HepG2 (cell line): Measurements from ENCODE around the gene SERPINA3. TPM values are rescaled to one million over a fixed set of nuclear protein-coding genes. Genes with fewer than 3 reads are reported as not detected.

Experiments used
- EHMT2 ChIP-seq: fragments of 200-600 bp; sonication (generic); IDR thresholded peaks from 2 replicates; pipeline ENCODE4 v1.7.0; 2017; ENCODE audit warnings: antibody characterized with exemption, low read depth, low read length, borderline replicate concordance
- POGZ ChIP-seq: sonication (generic); formaldehyde crosslinking; IDR thresholded peaks from 2 replicates; pipeline ENCODE4 v1.4.0; 2020; ENCODE audit warnings: mild to moderate bottlenecking, missing genetic modification reagents
- RCOR2 ChIP-seq: IDR thresholded peaks from 2 replicates; pipeline ENCODE4 v1.6.1; 2016; ENCODE audit warnings: missing biosample characterization, missing genetic modification reagents
- YEATS4 ChIP-seq: sonication (generic); formaldehyde crosslinking; IDR thresholded peaks from 2 replicates; pipeline ENCODE4 v1.4.0; 2020; ENCODE audit warnings: missing genetic modification reagents, borderline replicate concordance
- ZFP90 ChIP-seq: sonication (generic); formaldehyde crosslinking; IDR thresholded peaks from 2 replicates; pipeline ENCODE4 v1.8.0; 2022; ENCODE audit warnings: missing genetic modification reagents, mild to moderate bottlenecking, inconsistent platforms, borderline replicate concordance
- ZKSCAN8 ChIP-seq: IDR thresholded peaks from 2 replicates; pipeline ENCODE4 v1.6.1; 2016; ENCODE audit warnings: borderline replicate concordance, missing genetic modification reagents, missing compliant biosample characterization
- ZMYM3 ChIP-seq: sonication (generic); formaldehyde crosslinking; IDR thresholded peaks from 2 replicates; pipeline ENCODE4 v1.5.1; 2020; ENCODE audit warnings: mild to moderate bottlenecking, missing genetic modification reagents
- ZNF30 ChIP-seq: sonication (generic); formaldehyde crosslinking; IDR thresholded peaks from 2 replicates; pipeline ENCODE4 v1.5.0; 2020; ENCODE audit warnings: mild to moderate bottlenecking, missing genetic modification reagents
- ZNF335 ChIP-seq: sonication (generic); formaldehyde crosslinking; IDR thresholded peaks from 2 replicates; pipeline ENCODE4 v1.4.0; 2020; ENCODE audit warnings: missing genetic modification reagents
- ZNF709 ChIP-seq: sonication (generic); formaldehyde crosslinking; IDR thresholded peaks from 2 replicates; pipeline ENCODE4 v1.5.0; 2020; ENCODE audit warnings: mild to moderate bottlenecking, missing genetic modification reagents
- ZNF747 ChIP-seq: sonication (generic); formaldehyde crosslinking; IDR thresholded peaks from 2 replicates; pipeline ENCODE4 v1.8.1; 2023; ENCODE audit warnings: missing genetic modification reagents, mild to moderate bottlenecking, borderline replicate concordance
- ZZZ3 ChIP-seq: sonication (generic); formaldehyde crosslinking; IDR thresholded peaks from 2 replicates; pipeline ENCODE4 v1.4.0; 2020; ENCODE audit warnings: missing genetic modification reagents, mild to moderate bottlenecking, borderline replicate concordance
- polyA plus RNA-seq, 8 experiments: library from polyadenylated mRNA; depleted of rRNA in 3 of 8; stranded (reverse) in 7 of 8; unstranded in 1 of 8; fragments of >200 nt; fragmentation: Illumina TruSeq in 4 of 8; extraction: Trizol in 4 of 8; gene quantifications; 2 replicates each; pipeline versions ENCODE4 v1.2.1 to v1.2.3, GENCODE V29; 2011 to 2016; ENCODE audit warnings: low read depth in 4 of 8, missing spikeins in 1 of 8, mixed read lengths in 1 of 8; ENCODE audit not compliant: insufficient read depth in 1 of 8
- total RNA-seq, 5 experiments: library from RNA; depleted of rRNA; stranded (reverse); fragments of >200 nt; fragmentation: Illumina TruSeq; extraction: Trizol; gene quantifications; 2 replicates each; pipeline ENCODE4 v1.2.3, GENCODE V29; 2016; ENCODE audit warnings: low read depth in 1 of 5
- TF ChIP-seq, protein P1 (sequence below): sonication (generic); IDR thresholded peaks from 2 replicates; pipeline ENCODE4 v1.6.1; 2016; ENCODE audit warnings: low read depth, borderline replicate concordance
- TF ChIP-seq, protein P2 (sequence below): sonication (generic); formaldehyde crosslinking; IDR thresholded peaks from 2 replicates; pipeline ENCODE4 v1.5.1; 2020; ENCODE audit warnings: mild to moderate bottlenecking, missing genetic modification reagents, moderate library complexity
- TF ChIP-seq, protein P3 (sequence below): sonication (generic); formaldehyde crosslinking; IDR thresholded peaks from 2 replicates; pipeline ENCODE4 v1.8.1; 2023; ENCODE audit warnings: mild to moderate bottlenecking, missing genetic modification reagents
- TF ChIP-seq, protein P4 (sequence below): IDR thresholded peaks from 2 replicates; pipeline ENCODE4 v1.6.1; 2016; ENCODE audit warnings: low read depth, missing genetic modification reagents, missing compliant biosample characterization
- TF ChIP-seq, protein P5 (sequence below): sonication (generic); formaldehyde crosslinking; IDR thresholded peaks from 2 replicates; pipeline ENCODE4 v1.5.0; 2020; ENCODE audit warnings: missing genetic modification reagents, mild to moderate bottlenecking, borderline replicate concordance
- TF ChIP-seq, protein P6 (sequence below): sonication (generic); formaldehyde crosslinking; IDR thresholded peaks from 2 replicates; pipeline ENCODE4 v1.4.0; 2020; ENCODE audit warnings: mild to moderate bottlenecking, missing genetic modification reagents

SERPINA3 gene
- total and polyA plus RNA-seq, 2 of the 13 experiments (the other 11 are each of a cell fraction or from before 2014, with no cell fraction given): 825 to 2,200 TPM

DNA sequence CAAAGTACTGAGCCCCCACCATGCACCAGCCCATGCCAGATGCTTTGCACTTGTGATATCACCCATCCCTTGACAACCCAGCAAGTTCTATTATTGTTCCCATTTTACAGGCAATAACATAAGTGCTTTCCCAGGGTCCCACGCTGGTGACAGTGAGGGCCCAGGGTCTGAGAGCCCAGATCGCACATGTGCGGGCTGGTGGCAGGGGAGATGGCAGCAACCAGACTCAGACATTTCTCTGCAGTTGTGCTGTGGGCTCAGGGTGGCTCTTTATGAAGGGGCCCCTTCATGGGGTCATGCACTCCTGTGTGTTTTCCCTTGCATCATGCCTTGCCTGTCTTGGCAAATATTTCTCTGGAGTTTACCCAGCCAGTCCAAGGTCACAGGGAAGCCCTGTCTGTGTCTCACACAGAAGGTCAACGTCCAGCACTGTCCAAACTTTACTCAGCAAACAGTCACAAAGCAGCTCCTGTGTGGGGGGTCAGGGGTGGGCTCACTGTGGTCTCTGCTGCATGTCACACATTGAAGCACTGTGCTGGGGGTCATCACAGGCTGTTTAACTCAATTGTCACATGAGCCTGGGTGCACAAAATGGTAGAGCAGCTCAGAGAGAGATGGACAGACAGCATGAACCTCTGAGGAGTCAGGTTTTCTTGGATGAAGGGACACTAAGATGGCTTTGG is 18.3 kb upstream of the SERPINA3 start (continued):
- TF ChIP-seq, protein P1, sequence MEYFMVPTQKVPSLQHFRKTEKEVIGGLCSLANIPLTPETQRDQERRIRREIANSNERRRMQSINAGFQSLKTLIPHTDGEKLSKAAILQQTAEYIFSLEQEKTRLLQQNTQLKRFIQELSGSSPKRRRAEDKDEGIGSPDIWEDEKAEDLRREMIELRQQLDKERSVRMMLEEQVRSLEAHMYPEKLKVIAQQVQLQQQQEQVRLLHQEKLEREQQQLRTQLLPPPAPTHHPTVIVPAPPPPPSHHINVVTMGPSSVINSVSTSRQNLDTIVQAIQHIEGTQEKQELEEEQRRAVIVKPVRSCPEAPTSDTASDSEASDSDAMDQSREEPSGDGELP: peak; percentile 94; the same call in 1 of the 2 replicates
- TF ChIP-seq RCOR2 (CRISPR knock-in tag) (peak; percentile 97), ZNF747 (peak; percentile 62; the same call in 1 of the 2 replicates), YEATS4 (CRISPR knock-in tag) (peak; percentile 91), ZNF335 (peak; percentile 92; the same call in 1 of the 2 replicates), ZMYM3 (peak; percentile 92), ZFP90 (peak; percentile 74; the same call in 1 of the 2 replicates), ZKSCAN8 (0 out of 2 replicates have a peak, but pooled peaks have one; percentile 92), EHMT2 (no peak; the same call in 1 of the 2 replicates), ZNF30 (CRISPR knock-in tag) (no peak), ZNF709 (CRISPR knock-in tag) (peak; percentile 67; the same call in 1 of the 2 replicates), POGZ (CRISPR knock-in tag) (peak; percentile 88), ZZZ3 (peak; percentile 85; the same call in 1 of the 2 replicates)
- TF ChIP-seq, protein P2, sequence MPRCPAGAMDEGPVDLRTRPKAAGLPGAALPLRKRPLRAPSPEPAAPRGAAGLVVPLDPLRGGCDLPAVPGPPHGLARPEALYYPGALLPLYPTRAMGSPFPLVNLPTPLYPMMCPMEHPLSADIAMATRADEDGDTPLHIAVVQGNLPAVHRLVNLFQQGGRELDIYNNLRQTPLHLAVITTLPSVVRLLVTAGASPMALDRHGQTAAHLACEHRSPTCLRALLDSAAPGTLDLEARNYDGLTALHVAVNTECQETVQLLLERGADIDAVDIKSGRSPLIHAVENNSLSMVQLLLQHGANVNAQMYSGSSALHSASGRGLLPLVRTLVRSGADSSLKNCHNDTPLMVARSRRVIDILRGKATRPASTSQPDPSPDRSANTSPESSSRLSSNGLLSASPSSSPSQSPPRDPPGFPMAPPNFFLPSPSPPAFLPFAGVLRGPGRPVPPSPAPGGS (CRISPR knock-in tag): peak; percentile 84; the same call in 1 of the 2 replicates
- TF ChIP-seq, protein P3, sequence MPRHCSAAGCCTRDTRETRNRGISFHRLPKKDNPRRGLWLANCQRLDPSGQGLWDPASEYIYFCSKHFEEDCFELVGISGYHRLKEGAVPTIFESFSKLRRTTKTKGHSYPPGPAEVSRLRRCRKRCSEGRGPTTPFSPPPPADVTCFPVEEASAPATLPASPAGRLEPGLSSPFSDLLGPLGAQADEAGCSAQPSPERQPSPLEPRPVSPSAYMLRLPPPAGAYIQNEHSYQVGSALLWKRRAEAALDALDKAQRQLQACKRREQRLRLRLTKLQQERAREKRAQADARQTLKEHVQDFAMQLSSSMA (CRISPR knock-in tag): 0 out of 2 replicates have a peak, but pooled peaks have one; percentile 56
- TF ChIP-seq, protein P4, sequence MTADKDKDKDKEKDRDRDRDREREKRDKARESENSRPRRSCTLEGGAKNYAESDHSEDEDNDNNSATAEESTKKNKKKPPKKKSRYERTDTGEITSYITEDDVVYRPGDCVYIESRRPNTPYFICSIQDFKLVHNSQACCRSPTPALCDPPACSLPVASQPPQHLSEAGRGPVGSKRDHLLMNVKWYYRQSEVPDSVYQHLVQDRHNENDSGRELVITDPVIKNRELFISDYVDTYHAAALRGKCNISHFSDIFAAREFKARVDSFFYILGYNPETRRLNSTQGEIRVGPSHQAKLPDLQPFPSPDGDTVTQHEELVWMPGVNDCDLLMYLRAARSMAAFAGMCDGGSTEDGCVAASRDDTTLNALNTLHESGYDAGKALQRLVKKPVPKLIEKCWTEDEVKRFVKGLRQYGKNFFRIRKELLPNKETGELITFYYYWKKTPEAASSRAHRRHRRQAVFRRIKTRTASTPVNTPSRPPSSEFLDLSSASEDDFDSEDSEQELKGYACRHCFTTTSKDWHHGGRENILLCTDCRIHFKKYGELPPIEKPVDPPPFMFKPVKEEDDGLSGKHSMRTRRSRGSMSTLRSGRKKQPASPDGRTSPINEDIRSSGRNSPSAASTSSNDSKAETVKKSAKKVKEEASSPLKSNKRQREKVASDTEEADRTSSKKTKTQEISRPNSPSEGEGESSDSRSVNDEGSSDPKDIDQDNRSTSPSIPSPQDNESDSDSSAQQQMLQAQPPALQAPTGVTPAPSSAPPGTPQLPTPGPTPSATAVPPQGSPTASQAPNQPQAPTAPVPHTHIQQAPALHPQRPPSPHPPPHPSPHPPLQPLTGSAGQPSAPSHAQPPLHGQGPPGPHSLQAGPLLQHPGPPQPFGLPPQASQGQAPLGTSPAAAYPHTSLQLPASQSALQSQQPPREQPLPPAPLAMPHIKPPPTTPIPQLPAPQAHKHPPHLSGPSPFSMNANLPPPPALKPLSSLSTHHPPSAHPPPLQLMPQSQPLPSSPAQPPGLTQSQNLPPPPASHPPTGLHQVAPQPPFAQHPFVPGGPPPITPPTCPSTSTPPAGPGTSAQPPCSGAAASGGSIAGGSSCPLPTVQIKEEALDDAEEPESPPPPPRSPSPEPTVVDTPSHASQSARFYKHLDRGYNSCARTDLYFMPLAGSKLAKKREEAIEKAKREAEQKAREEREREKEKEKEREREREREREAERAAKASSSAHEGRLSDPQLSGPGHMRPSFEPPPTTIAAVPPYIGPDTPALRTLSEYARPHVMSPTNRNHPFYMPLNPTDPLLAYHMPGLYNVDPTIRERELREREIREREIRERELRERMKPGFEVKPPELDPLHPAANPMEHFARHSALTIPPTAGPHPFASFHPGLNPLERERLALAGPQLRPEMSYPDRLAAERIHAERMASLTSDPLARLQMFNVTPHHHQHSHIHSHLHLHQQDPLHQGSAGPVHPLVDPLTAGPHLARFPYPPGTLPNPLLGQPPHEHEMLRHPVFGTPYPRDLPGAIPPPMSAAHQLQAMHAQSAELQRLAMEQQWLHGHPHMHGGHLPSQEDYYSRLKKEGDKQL (CRISPR knock-in tag): peak; percentile 99
- TF ChIP-seq, protein P5, sequence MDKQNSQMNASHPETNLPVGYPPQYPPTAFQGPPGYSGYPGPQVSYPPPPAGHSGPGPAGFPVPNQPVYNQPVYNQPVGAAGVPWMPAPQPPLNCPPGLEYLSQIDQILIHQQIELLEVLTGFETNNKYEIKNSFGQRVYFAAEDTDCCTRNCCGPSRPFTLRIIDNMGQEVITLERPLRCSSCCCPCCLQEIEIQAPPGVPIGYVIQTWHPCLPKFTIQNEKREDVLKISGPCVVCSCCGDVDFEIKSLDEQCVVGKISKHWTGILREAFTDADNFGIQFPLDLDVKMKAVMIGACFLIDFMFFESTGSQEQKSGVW: no peak
- TF ChIP-seq, protein P6, sequence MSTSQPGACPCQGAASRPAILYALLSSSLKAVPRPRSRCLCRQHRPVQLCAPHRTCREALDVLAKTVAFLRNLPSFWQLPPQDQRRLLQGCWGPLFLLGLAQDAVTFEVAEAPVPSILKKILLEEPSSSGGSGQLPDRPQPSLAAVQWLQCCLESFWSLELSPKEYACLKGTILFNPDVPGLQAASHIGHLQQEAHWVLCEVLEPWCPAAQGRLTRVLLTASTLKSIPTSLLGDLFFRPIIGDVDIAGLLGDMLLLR (CRISPR knock-in tag): no peak
